ENCODE measurements around the gene DDX46.
"Not testable (repeated sequence)": the region's sequence is repeated elsewhere in the genome, so short reads cannot be mapped to it uniquely, and the experiment has no call there.

The DDX46 gene, protein sequence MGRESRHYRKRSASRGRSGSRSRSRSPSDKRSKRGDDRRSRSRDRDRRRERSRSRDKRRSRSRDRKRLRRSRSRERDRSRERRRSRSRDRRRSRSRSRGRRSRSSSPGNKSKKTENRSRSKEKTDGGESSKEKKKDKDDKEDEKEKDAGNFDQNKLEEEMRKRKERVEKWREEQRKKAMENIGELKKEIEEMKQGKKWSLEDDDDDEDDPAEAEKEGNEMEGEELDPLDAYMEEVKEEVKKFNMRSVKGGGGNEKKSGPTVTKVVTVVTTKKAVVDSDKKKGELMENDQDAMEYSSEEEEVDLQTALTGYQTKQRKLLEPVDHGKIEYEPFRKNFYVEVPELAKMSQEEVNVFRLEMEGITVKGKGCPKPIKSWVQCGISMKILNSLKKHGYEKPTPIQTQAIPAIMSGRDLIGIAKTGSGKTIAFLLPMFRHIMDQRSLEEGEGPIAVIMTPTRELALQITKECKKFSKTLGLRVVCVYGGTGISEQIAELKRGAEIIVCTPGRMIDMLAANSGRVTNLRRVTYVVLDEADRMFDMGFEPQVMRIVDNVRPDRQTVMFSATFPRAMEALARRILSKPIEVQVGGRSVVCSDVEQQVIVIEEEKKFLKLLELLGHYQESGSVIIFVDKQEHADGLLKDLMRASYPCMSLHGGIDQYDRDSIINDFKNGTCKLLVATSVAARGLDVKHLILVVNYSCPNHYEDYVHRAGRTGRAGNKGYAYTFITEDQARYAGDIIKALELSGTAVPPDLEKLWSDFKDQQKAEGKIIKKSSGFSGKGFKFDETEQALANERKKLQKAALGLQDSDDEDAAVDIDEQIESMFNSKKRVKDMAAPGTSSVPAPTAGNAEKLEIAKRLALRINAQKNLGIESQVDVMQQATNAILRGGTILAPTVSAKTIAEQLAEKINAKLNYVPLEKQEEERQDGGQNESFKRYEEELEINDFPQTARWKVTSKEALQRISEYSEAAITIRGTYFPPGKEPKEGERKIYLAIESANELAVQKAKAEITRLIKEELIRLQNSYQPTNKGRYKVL

DNA sequence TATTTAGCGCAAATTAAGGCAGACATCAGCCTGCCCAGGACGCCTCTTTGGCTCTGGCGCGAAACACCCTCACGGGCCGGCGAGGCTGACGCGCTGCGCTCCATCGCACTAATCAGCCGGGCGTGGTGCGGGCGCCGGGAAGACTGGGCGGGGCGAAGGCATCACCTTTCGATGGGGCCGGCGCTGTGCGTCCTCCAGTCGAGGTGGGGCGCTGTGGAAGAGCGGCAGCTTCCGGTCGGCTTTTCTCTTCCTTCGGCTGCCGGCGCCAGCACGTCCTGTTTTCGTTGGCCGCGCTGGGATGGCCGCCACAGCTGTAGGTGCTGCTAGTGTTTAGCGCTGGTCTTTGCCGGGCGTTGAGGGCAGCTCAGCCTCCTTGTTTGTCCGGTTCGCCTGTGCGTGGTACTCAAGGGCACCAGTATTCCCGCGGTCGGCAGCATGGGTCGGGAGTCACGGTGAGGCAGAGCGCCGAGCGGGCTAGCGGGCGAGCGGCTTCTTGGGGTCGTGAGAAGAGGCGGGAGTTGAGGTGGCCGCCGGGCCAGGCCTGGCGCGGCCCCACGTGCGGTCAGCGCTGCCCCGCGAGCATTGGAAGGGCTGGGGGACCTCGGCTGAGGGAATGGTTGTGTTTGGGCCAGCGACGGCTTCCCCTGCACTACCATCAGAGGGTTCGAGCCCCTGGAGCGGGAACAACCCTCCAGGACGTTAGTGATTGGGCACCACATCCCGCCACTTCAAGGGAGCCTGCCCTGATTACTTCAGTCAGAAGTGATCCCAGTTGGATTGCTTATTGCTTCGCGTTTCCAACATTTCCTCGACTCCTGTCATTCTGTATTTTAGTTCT, at the start of gene DDX46:
DDX46 (plus strand) TSS at position 276 of the 838 bp plus-strand sequence; CDS start at position 436, 160 bp downstream.
- peak; percentile 82 to 84 for DNase-seq (ENCODE audit: low read depth in 2 of 2, low spot score in 1 of 2)

DNA sequence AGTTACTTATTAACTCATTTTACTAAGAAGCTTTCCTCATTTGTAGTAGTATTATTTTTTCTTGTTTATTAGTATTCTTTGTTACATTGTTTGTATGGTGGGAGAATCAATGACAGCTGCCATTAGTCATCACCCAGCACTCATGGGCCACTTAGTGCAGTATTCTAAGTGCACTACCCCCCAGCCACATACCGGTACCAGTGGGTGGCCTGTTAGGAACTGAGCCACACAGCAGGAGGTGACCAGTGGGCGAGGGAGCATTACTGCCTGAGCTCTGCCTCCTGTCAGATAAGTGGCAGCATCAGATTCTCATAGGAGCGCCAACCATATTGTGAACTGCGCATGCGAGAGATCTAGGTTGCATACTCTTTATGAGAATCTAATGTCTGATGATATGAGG, 44.5 kb upstream of the DDX46 start:
- no peak for DNase-seq (ENCODE audit: low read depth in 2 of 2, low spot score in 1 of 2)

DNA sequence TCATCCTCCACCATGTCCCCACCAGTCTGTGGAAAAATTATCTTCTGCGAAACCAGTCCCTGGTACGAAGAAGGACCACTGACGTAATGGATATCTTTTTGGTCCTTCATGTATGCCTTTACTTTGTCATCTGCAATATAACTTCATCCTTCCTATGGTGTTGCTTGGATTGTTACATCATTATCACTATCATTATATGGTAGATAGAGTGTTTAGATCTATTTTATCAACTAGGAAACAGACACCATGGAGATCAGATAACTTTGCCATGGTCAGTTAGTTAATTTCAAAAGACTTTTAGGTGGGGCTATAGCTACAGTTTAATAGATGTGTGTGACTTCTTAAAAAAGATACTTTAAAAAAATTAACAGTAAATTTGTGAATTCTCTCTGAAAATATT, 44.0 kb upstream of the DDX46 start:
- DNase-seq (ENCODE audit: low read depth in 2 of 2, low spot score in 1 of 2), result no peak

DNA sequence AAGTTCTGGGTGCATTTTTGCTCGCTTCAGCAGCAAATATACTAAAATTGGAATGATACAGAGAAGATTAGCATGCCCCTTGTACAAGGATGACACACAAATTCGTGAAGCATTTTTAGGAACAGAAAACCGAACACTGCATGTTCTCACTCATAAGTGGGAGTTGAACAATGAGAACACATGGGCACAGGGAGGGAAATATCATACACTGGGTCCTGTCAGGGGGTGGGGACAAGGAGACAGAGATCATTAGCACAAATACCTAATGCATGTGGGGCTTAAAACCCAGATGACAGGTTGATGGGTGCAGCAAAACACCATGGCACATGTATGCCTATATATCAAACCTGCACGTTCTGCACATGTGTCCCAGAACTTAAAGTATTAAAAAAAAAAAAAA, 43.1 kb upstream of the DDX46 start:
- not testable (repeated sequence) for DNase-seq (ENCODE audit: low read depth in 2 of 2, low spot score in 1 of 2)

DNA sequence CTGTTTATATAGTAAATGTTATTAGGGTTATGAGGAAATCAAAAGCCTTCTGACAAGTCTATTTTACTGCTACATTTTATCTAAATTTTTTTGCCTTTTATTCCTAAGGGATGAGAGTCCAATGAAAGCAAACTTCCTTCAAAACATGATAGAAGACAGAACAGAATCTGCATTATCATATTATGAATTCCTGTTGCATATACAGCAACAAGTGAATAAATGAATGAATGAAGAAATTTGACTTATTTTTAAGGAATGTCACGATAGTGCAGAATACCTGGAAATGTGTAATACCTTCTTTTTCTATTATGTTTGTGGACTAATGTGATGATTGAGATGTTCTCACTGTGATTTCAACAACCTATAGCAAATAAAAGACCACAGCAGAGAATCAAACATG, 33.7 kb upstream of the DDX46 start:
- no peak for DNase-seq (ENCODE audit: low read depth in 2 of 2, low spot score in 1 of 2)

DNA sequence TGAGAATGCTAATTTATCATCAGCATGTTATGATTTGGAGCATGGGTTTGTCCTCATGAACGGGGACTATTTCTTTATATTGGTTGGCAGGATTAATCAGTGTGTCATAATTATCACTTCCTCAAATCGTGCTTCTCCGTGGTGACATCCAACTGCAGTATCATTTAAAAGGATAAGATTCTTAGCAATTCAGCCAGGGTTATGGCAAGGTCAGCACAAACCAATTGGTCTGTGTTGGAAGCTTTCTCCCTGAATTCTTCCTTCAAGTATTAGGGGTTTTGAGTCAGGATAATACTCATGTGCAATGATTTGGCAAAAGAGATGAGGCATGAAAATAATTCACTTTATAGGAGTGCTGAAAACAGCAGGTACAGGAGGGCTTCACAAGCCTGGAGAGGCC, 25.8 kb upstream of the DDX46 start:
- DNase-seq (ENCODE audit: low read depth in 2 of 2, low spot score in 1 of 2), result no peak

DNA sequence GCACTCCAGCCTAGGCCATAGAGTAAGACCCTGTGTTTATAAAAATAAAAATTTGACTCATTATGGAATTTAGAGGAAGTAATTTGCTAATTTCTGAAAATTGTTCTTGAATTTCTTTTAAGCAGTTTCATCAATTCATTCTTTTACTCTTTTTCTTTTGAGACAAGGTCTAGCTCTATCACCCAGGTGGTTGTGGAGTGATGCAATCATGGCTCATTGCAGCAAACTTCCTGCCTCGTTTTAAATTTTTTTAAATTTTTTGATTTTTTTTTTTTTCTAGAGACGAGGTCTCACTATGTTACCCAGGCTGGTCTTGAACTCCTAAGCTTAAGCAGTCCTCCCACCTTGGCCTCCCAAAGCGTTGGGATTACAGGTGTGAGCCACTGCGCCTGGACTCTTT, 23.3 kb upstream of the DDX46 start:
- DNase-seq (ENCODE audit: low read depth in 2 of 2, low spot score in 1 of 2), result no peak

DNA sequence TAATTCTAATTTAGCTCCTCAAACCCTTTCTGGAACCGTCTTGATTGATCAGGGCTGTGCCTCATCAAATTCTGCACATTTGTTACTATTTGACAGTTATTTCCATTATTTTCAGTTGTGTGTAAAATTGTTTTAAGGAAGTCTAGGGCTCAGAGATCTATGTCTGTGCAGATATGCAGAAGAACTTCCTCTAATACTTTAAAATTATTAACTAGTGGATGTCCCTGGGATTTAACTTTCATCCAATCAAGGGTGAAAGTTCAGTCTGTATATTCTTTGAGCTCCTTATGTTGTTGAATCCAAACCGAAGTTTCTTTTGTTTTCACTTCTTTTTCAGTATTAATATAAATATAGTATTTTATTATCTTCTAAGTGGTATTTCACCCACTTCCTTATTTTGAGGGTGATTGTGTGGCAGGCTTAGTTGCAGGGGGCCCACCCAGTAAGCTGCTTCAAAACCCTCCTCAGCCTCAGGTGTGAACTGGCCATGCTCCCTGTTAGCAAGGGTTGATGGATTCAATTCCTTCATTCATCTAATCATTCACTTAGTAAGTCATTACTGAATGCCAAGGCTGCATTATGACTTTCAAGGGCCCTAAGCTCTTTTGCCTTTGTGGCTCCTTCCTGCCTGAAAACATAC, 22.3 kb upstream of the DDX46 start:
- DNase-seq (ENCODE audit: low read depth in 2 of 2, low spot score in 1 of 2), result no peak

DNA sequence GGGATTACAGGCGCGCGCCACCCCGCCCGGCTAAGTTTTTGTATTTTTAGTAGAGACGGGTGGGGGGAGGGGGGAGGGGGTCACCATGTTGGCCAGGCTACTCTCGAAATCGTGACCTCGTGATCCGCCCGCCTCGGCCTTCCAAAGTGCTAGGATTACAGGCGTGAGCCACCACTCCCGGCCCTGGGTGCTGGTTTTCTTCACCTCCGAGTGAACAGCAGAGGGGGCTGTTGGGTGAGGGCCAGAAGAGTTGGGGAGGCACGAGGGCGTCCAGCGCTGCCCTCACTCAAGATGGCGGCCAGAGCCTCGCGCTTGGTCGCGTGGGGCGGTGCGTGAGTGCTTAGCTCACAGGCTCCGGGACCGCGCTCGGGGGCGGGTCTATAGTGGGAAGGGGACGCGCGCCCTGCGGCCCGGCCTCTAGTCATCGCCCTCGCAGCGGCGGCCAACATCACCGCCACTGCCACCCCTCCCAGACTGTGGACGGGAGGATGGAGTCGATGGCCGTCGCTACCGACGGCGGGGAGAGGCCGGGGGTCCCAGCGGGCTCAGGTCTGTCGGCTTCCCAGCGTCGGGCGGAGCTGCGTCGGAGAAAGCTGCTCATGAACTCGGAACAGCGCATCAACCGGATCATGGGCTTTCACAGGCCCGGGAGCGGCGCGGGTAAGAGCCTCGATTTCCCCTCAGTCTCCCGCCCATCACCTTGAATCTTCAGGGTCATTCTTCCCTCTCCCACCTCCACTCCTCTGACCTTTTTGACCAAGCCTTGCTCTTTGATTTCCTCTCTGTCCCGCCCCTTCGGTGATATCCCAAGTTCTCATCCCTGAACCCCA, 20.2 kb upstream of the DDX46 start, which contains the start of gene CAMLG:
CAMLG (plus strand) TSS at position 416 of the 830 bp plus-strand sequence; CDS start at position 489, 73 bp downstream.
- peak; percentile 93 to 95 for DNase-seq (ENCODE audit: low read depth in 2 of 2, low spot score in 1 of 2)

DNA sequence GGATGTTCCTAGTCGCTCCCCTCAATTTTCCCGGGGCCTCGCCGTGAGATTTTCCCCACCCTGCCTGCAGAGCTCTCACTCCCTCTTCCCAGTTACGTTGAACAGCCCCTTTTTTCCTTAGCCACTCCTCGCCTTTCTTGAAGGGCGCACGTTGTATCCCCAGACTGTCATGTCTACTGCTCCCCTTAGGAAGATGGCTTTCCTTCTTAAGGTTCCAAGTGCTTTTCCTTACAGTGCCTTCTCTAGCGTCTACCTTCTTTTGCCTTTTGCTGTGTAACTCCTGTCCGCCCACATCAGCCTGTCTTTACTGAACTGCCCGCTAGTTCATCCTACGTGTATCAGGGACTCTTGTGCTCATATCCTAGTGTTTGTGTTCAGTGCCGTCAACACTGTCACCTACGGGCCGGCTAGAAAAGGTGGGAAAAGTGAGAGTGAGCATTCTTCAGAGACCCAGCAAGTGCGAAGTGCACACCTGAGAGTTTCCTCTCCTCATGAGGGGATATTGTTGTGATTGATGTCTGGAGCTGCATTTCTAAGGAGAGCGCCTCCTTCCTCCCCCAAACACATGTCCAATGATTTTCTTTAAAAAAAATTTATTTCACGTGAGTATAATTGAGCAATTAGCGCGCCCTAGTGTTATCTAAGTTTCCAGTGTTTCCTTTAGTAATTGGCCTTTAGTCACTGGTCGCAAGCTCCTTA, 19.5 kb upstream of the DDX46 start:
- no peak for DNase-seq (ENCODE audit: low read depth in 2 of 2, low spot score in 1 of 2)

DNA sequence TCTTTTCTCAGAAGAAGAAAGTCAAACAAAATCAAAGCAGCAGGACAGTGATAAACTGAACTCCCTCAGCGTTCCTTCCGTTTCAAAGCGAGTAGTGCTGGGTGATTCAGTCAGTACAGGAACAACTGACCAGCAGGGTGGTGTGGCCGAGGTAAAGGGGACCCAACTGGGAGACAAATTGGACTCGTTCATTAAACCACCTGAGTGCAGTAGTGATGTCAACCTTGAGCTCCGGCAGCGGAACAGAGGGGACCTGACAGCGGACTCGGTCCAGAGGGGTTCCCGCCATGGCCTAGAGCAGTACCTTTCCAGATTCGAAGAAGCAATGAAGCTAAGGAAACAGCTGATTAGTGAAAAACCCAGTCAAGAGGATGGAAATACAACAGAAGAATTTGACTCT, 17.5 kb upstream of the DDX46 start:
- no peak for DNase-seq (ENCODE audit: low read depth in 2 of 2, low spot score in 1 of 2)

DNA sequence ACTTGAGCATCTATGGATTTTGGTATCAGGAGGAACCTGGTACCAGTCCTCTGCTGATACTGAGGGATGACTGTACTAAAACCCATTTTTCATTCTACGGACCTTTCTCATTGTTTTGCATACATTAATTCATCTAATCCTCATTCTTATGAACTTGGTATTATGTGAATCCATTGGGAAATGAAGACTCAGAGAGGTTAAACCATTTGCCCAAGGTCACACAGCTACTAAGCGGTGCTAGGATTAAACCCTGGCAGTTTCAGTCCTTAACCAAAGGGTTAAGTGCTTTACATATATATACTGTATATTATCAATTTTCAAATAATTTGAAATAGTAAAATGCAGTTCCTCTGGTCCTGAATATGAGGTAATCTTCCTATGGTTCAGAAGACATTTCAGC, 16.4 kb upstream of the DDX46 start:
- no peak for DNase-seq (ENCODE audit: low read depth in 2 of 2, low spot score in 1 of 2)

DNA sequence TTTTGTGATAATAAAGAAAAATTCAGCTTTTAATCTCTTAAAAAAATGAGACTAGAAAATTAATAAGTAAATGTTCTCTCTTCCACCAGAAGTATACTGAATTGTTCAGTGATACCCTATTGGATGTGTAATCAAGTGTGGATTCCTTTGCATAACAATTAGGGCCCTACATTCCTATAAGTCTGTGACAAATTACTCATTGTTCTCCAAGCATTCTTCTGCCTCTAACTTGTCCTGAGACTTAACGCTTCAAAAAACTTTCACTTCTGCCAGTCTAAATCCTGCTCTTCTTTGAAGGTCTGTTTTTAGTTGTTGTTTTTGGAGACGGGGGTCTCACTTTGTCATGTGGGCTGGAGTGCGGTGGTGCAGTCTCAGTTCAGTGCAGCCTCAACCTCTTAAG, 9.2 kb upstream of the DDX46 start:
- no peak for DNase-seq (ENCODE audit: low read depth in 2 of 2, low spot score in 1 of 2)

DNA sequence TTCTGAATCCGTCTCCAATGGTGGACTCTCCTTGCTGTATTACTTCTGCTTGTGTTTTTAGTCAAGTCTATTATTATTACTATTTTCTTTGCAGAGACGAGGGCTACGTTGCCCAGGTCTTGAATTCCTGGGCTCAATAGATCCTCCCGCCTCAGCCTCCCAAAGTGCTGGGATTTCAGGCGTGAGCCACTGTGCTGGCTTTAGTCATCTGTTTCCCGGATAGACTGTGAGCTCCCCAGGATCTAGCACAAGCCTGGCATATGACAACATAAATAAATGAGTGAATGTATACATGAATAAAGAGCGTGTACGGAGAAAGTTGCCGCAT, 439 bp upstream of the DDX46 start:
- no peak for DNase-seq (ENCODE audit: low read depth in 2 of 2, low spot score in 1 of 2)

DNA sequence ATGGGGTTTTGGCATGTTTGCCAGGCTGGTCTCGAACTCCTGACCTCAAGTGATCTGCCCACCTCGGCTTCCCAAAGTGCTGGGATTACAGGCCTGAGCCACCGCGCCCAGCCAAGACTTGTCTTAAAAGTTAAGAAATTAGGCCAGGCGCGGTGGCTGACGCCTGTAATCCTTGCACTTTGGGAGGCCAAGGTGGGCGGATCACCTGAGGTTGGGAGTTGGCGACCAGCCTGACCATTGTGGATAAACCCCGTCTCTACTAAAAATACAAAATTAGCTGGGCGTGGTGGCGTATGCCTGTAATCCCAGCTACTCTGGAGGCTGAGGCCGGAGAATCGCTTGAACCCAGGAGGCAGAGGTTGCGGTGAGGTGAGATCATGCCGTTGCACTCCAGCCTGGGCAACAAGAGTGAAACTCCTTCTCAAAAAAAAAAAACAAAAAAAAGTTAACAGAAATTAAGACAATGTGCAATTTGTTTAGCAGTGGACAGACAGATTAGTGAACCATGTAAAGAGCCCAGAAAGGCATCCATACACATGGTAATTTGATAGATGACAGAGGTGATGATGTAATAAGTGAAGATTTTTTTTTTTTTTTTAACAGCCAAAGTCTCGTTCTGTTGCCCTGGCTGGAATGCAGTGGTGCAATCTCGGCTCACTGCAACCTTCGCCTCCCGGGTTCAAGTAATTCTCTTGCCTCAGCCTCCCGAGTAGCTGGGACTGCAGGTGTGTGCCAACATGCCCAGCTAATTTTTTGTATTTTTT, 9.1 kb downstream of the DDX46 start:
- not testable (repeated sequence) for DNase-seq (ENCODE audit: low read depth in 2 of 2, low spot score in 1 of 2)

DNA sequence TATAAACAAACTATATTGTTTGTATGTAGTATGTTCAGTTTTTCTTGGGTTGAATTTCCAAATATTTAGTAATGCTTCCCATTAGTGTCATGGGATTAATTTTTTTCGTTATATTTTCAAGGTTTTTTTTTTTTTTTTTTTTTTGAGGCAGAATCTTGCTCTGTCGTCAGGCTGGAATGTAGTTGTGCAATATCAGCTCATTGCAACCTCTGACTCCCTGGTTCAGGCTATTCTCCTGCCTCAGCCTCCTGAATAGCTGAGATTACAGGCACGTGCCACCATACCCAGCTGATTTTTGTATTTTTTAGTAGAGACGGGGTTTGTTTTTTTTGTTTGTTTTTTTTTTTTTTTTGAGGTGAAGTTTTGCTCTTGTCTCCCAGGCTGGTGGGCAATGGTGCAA, 10.6 kb downstream of the DDX46 start:
- no peak for DNase-seq (ENCODE audit: low read depth in 2 of 2, low spot score in 1 of 2)

DNA sequence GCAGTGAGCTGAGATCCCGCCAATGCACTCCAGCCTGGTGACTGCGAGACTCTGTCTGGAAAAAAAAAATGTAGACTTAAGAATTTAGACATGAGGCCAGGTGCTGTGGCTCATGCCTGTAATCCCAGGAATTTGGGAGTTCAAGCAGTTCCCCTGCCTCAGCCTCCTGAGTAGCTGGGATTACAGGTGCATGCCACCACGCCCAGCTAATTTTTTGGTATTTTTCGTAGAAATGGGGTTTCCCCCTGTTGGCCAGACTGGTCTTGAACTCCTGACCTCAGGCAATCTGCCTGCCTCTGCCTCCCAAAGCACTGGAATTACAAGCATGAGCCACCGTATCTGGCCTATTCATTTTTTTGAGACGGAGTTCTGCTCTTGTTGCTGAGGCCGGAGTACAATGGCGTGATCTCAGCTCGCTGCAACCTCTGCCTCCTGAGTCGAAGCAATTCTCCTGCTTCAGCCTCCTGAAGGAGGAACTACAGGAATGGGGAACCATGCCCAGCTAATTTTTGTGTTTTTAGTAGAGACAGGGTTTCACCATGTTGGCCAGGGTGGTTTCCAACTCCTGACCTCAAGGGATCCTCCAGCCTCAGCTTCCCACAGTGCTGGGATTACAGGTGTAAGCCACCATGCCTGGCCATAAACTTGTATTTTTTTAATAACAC, 14.0 kb downstream of the DDX46 start:
- no peak for DNase-seq (ENCODE audit: low read depth in 2 of 2, low spot score in 1 of 2)

DNA sequence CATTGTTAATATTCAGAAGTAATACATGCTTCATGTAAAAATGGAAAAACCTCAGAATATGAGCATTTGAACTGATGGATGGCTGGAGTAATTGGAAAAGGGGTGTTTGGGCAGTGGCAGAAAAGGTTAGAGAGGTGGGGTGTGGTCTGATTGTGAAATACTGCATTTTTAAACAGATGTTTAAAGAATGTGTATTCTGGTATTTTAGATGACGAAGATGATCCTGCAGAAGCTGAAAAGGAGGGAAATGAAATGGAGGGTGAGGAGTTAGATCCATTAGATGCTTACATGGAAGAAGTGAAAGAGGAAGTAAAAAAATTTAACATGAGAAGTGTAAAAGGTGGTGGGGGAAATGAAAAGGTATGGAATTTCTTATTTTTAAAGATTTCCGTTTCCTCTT, 18.8 kb downstream of the DDX46 start:
- no peak for DNase-seq (ENCODE audit: low read depth in 2 of 2, low spot score in 1 of 2)

Measured in stimulated activated CD8-positive, alpha-beta memory T cell treated with anti-CD3 and anti-CD28 coated beads, Interleukin-4, amount 100 ng/mL, for 4 hours (primary cell).